HG02943 (cell line): Measurements from ENCODE around the gene PSMD3.

Experiments
- ATAC-seq: cut with Tn5 transposase; IDR thresholded peaks from one replicate; pipeline ENCODE4 v1.9.1; 2021; ENCODE audit warnings: mild to moderate bottlenecking, low read depth, moderate library complexity; ENCODE audit not compliant: unreplicated experiment

The PSMD3 gene

DNA sequence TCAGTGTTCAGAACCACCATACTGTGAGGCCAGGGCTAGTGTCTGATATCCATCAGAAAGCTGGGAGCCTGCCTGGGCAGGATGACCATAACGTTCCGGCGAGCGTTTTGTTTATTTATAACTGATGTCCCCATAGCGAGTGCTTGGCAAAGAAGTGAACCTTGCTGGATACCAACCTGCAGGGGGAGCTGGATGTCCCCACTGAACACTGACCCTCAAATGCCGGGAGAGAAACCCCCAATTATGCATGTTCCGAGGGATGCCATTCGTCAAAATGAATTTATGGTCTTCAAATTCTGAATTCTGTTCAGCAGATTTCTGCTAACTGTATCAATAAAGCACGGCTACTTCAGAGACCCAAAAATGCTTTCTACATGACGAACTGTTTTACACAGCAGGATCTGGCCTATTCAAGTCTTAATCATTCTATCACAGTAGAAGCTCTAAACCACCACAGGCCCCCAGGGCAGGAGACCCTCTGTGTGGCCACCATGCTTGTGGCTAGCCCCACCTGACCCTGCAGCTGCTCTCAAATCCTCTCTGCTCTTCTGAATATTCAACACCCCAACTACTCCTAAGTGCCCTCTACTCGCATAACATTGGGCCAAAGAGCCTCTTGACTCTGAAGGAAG is 58.4 kb downstream of the PSMD3 start:
- ATAC-seq, result no peak

DNA sequence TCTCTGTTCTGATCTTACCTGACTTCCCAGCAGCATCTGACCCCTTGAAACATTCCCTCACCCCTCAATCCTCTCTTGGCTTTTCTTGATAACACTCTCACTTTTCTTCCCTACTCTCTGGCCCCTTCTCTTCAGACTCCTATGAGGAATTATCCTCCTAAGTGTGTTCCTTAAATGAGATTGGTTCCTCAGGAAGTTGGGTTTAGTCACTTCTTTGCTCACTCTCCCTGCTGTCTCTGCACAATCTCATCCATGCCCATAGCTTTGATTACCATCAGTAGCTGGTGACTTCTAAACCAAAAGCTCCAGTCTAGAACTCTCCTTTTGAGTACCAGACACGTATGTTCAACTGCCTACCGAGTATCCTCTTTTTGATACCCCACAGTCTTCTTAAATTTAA is 60.6 kb downstream of the PSMD3 start:
- ATAC-seq, result no peak
